ENCODE data around the gene CD3E.

The CD3E gene

DNA sequence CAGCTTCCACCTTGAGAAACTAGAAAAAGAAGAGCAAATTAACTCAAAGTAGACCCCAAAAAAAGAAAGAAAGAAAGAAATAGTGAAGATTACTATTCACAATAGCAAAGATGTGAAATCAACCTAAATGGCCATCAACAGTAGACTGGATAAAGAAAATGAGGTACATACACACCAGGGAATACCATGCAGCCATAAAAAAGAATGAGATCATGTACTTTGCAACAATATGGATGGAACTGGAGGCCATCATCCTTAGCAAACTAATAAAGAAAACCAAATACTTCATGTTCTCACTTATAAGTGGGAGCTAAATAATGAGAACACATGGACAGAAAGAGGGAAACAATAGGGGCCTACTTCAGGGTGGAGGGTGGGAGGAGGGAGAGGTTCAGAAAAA is 24.2 kb downstream of the CD3E start:
- no peak for DNase-seq (ENCODE audit: low read depth)

DNA sequence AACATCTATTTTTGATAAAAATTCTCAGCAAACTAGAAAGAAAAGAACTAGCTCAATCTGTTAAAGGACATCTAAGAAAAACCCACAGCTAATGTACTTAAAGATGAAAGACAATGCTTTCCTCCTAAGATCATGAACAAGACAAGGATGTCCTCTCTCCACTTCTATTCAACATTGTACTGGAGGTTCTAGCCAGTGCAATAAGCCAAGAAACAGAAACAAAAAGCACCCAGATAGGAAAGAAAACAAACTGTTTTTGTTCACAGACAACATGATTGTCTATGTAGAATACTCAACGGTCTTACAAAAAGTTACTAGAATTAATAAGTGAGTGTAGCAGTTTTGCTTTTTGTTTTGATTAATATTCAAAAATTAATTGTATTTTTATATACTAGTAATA is 30.2 kb downstream of the CD3E start:
- no peak for DNase-seq (ENCODE audit: low read depth)

DNA sequence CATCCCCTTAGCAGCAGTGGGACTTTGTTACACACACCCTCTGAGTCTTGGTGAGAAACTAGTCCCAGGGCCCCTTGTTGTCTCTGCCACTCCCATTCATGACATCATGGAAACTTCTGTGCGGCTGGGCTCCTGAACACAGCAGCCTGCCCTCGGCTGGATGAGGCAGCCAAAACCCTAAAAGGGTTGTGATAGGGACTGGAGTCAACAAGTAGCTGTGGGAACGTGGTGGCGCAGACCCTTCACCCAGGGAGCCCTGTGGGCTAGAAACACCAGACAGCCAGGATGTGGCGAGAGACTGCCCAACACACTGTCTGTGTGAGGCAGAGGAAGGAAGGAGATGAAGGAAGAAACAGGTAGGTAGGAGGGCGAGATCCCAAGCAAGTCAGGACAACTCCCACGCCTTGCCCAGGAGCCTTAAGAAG is 34.1 kb downstream of the CD3E start:
- peak; percentile 55 for DNase-seq (ENCODE audit: low read depth)

DNA sequence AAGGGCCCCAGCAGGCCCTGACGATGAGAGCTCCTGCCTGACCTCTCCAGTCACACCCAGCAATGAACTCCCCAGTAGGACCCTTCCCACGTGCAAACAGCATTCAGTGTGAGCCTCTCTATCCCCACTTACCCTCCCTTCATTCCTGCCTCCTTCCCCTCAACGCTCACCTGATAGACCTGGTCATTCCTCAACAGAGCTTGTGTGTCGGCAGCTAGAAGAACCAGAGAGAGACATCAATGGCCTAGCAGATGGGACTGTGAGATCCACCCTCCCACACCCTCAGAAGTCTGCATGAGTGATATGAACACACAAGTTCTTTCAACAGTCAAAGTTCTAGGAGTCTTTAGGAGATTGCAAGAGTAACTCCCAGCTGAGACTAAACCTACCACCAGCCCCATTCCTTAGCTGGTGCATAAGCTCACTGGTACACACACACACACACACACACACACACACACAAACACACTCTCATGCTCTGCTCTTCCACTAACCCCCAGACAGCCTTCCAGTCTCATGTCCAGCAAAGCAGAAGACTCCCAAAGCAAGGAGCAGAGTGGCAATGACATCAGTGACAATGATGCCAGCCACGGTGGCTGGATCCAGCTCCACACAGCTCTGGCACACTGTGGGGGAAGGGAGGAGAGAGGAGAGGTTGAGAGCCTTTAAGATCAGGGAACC is 34.9 kb downstream of the CD3E start:
- DNase-seq (ENCODE audit: low read depth): no peak

DNA sequence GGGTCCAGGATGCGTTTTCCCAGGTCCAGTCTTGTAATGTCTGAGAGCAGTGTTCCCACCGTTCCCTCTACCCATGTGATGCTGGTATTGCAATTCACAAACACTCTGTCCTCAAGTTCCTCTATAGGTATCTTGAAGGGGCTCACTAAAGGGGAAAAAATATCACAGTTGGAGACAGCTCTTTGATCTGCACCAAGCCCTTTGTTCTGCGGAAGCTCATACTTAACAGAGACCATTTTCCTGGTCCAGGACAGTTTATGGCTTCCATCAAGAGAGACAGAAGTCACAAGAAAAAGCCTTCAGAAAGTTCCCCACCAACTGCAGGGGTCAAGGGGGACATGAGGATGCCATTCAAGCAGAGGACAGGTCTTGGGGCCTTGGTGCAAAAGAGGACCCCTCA is 35.9 kb downstream of the CD3E start:
- DNase-seq (ENCODE audit: low read depth): no peak

DNA sequence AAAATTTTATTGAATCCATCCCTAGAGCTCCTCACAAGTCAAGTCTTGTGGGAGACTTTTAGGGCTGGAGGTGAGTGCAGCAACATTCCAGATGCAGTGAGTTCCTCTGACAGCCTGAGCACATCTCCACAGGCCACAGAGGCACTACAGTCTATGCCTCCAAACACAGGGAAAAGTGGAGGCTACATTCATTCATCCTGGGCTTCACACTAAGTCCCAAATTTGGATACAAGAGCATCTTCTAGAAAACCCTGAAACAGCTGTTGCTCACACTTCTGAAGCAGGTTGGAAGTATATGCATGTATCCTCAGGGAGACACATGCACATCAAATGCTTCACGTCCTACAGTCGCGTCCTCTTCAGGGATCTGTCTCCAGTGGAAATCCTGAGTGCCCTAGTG is 36.7 kb downstream of the CD3E start:
- no peak for DNase-seq (ENCODE audit: low read depth)

DNA sequence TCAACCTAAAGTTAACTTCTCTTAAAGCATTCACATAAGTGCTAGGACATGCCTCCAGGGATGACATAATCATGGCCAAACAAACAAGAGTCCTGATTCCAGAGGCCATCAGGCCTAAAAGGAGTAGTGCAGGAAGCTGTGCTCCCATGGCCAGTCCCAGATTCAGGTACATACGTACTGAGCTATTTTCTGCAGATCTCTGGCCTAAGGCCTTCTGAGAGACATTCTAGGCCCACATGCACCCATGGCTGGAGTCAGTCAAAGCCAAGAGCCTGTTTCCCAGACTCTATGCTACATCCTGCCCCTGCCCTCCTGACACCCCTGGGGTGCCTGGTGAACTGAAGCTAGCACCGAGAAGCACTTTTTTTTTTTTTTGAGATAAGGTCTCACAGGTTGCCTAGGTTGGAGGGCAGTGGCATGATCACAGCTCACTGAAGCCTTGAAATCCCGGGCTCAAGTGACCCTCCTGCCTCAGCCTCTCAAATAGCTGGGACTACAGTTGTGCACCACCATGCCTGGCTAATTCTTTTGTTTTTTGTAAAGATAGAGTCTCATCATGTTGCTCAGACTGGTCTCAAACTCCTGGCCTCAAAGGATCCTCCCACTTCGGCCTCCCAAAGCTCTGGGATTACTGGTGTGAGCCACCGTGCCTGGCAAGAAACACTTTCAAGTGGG is 37.4 kb downstream of the CD3E start:
- DNase-seq (ENCODE audit: low read depth): no peak

DNA sequence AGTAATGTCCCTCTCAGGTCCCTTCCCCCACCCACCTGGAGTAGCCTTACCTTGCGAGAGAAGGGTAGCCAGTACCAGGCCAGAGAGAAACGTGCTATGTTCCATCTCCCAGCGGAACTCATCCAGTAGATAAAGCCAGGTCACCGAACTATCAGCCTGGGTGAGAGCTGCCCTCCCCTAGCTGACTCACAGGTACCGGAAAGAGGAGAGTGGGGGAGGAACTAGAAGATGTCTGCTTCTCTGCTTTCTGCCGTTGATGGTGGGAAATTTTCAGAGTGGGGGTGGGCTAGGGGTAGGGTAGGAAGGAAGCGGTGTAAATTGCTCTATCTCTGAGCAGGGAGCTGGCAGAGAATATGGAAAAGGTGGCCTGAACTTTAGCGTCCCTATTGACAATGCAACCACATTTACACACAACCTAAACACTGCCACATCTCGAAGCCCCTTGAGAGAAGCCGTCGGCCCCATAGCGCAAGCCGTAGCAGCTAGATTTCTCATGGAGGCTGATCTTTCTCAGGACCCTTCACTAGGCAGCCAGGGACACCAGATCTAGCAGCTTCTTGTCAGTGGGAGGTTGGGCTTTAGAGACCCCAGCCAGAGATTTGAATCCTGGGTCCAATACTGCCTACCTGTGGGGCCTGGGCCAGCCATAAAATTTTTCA is 38.1 kb downstream of the CD3E start, which contains the start of gene CD3D:
Gene CD3D, minus strand, starts transcription at position 203 of the 659 bp plus-strand sequence. Its CDS starts 98 bp downstream, at position 105.
- DNase-seq (ENCODE audit: low read depth): no peak

DNA sequence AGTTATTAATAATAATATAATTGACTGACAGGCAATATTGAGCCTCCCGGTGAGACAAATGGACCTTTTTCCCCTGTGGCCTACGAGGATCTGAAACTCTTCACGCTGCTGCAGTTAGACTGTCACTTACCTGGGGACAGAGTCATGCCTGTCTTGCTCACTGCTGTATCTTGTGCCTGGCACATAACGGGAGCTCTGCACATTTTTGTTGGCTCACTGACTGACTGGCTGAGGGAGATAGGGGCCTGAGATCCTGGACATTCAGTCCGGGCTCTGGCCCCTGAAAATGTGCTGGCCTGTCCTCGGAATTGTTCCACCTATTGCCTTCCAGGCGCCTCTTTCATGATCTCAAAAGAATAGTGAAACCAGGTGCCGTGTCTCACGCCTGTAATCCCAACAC is 38.7 kb downstream of the CD3E start:
- no peak for DNase-seq (ENCODE audit: low read depth)

DNA sequence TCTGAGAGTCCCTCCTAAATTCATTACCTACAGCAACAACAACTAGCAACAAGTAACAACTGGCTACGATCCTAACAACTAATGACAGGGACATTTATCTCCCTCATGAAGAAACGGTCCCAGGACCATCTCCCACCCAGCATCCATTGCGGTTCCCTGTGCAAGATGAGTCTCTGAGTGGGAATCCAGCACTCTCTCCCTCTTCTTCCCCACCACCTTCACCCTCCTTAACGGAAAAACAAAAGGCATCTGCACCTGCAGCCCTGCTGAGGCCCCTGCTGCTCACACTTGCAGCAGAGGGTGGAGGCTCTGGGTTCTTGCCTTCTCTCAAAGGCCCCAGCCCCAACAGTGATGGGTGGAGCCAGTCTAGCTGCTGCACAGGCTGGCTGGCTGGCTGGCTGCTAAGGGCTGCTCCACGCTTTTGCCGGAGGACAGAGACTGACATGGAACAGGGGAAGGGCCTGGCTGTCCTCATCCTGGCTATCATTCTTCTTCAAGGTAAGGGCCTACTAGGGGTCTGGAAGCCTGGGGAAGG is 39.5 kb downstream of the CD3E start, which contains the start of gene CD3G:
Gene CD3G, plus strand, starts transcription at position 364 of the 535 bp plus-strand sequence. Its CDS starts 80 bp downstream, at position 444.
- DNase-seq (ENCODE audit: low read depth): peak; percentile 21

DNA sequence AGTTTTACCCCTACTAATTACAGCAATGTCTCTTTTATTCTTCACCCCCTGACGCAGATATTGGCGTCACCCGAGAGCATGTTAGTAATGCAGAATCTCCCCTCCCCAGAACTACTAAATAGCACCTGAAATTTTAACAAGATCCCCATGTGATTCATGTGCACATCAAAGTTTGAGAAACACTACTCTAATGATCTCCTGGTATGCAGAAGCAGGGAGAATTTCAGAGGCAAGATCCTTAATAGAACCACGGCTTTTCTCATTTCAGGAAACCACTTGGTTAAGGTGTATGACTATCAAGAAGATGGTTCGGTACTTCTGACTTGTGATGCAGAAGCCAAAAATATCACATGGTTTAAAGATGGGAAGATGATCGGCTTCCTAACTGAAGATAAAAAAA is 44.9 kb downstream of the CD3E start:
- no peak for DNase-seq (ENCODE audit: low read depth)

DNA sequence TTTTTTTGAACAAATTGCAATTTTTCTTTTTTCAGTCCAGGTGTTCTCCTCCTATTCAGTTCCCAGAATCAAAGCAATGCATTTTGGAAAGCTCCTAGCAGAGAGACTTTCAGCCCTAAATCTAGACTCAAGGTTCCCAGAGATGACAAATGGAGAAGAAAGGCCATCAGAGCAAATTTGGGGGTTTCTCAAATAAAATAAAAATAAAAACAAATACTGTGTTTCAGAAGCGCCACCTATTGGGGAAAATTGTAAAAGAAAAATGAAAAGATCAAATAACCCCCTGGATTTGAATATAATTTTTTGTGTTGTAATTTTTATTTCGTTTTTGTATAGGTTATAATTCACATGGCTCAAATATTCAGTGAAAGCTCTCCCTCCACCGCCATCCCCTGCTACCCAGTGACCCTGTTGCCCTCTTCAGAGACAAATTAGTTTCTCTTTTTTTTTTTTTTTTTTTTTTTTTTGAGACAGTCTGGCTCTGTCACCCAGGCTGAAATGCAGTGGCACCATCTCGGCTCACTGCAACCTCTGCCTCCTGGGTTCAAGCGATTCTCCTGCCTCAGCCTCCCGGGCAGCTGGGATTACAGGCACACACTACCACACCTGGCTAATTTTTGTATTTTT is 48.7 kb downstream of the CD3E start:
- no peak for DNase-seq (ENCODE audit: low read depth)

DNA sequence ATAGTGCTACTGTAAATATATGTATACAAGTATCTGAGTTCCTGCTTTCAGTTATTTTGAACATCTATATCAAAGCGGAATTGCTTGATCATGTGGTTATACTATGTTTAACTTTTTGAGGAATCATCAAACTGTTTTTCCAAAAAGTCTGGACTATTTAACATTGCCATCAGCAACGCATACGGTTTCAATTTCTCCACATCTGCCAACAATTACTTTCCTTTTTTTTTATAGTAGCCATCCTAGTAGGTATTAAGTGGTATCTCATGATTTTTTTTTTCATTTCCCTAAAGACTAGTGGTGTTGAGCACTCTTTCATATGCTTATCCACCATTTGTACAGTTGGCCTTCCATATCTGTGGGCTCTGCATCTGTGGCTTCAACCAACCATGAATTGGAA is 53.5 kb downstream of the CD3E start:
- no peak for DNase-seq (ENCODE audit: low read depth)

DNA sequence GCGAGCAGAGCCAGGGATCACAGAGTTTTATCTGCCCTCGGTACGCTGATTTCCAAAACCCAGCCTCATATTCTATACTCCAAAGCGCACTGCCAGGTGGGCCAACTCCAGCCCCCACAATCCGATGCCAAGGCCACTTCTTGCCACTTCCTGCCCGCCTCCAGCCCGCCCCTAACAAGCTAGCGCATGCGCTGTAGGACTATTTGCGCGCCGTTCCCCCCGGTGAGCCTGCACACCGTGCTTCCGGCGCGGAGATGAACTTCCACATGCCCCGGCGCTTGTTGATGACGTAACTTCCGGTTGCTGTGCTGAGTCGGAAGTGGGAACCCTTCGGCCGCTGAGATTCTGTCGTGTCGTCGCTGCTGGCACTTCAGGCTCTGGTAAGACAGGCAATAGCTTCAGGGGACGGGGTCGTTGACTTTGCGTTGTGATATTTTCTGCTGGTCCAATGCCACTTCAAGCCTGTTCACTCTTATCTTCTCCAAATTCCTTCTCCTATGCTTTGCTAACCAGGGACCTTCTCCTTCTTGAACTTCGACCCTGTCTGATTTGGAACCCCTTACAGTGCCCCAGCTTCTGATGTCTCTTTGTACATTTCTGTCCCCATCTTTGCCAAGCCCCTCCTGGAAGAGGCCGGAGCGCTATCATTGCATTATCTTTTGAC is 54.9 kb downstream of the CD3E start, which contains the start of gene UBE4A:
Gene UBE4A, plus strand, starts transcription at position 306 of the 664 bp plus-strand sequence. CDS start 5,481 bp downstream, outside the sequence.
- peak; percentile 98 for DNase-seq (ENCODE audit: low read depth)

DNA sequence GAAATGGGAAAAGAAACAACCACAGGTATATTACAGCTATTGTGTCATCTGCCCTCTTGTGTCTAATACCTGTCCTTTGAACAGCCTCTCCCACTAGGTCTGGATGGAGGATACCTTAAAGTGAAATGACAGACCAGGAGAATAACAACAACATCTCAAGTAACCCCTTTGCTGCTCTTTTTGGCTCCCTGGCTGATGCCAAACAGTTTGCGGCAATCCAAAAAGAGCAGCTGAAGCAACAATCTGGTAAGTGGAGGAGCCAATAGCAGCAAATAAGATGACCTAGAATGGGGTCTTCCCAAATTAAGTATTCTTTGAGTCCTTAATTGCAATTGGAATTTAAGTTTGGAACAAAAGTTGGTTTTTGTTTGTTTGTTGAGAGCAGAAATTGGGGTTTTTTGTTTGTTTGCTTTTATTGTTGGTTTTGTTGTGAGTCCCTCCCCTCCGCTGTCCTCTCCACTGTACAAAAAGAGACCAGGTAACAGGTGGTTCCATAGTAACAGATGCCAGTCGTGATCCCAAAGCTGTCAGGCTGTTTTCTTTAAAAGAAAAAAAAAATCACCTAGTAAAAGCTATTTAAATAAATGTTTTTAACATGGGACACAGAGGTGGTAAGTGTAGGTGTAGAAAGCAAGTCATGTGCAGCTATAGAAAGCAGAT is 60.6 kb downstream of the CD3E start:
- no peak for DNase-seq (ENCODE audit: low read depth)

Data from stimulated activated CD8-positive, alpha-beta memory T cell treated with anti-CD3 and anti-CD28 coated beads, Interleukin-15, amount 100 ng/mL, for 24 hours (primary cell).